UCSD-AML1 (cell line): ENCODE results near the gene OR2V2.

Source experiments
- DNase-seq: peaks from one replicate; lab custom pipeline; 2025; ENCODE audit not compliant: unreplicated experiment; lab: John Stamatoyannopoulos, UW

The OR2V2 gene

GRCh38 chr5:181189962-181190710, 42.8 kb downstream of the OR2V2 start:
- DNase-seq: no peak

GRCh38 chr5:181190711-181191525, 43.5 kb downstream of the OR2V2 start:
- DNase-seq: no peak

DNA sequence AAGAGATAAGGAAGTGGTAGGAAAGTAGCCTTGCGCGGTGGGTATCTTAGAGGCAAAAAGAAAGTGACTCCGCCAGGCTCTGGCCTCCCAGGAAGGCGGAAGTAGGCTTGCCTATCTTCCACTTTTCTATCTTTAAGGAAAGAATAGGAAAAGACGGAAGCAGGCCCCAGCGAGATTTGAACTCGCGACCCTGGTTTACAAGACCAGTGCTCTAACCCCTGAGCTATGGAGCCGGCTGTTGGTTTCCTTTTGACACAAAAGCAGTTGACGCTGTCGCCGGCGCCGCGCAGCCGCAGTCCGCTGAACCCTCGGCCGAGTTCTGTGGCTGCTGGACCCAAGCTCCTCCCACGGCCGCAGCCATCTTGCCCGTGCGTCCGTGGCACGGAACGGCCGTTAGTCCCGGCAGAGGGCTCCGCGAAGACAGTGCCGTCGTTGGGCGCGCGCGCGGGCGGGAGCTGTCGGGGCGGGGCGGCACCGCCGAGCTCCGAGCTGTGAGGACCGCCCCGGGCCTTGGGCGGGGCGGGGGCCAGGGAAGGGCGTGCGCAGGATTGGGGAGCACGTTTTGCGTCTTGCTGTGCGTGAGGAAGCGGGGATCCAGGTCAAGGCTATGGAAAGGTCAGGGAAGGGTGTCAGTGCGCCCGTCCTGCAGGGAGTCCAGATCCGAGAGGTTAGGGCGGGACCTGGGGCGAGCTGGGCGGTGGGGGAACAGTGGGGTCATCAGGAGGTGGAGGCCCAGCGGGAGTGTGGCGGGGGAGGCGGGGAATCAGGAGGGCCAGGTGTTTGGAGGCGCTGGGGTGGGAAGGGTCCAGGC, 44.3 kb downstream of the OR2V2 start:
- DNase-seq: no peak

DNA sequence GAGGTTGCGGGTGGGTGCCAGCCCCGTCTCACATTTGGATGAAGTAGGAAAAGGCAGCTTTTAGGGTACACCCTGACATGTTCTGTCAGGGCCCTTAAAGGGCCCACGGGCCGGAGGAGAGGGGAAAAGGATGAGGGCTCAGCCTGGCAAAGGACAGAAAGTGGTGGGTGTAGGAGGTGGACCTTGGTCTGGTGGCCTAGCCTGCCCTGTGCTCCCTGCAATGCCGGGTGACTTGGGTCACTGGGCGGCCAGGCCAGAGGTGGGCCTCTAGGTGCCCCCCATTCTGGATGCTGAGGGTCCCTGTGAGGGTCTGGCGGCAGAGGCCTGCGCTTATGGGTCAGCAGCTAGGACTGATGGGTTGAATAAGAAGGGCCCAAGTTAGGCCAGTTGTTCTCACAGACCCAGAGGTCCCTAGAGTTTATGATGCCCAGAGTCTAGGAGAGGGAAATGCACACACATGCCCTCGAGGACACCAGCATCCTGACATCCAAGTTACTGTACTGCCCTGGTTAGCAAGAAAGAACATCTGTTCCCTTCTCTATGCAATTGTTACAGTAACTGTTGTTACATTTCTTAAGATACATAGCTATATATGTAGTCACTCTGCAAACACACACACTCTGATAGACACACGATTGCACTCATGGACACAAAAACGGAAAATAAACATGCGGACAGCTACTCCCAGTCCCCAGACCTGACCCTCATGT, 45.1 kb downstream of the OR2V2 start:
- no peak for DNase-seq

DNA sequence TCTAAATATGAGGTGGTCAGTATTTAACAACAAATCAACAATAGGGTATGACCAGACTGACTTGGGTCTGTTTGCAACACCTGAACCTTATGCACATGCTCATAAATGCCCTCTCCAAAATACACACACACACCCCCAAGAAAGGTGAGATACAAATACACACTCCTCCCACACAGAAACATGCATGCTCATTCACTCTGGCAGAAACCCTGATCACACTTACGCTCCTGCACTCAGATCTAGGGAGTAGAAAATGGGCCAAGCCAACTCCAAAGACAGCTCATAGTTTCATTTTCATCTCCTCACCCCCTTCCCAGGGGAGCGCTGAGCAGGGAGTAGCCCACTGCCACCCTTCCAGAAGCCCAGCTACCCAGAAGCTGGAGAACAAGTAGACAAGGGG, 46.3 kb downstream of the OR2V2 start:
- no peak for DNase-seq

DNA sequence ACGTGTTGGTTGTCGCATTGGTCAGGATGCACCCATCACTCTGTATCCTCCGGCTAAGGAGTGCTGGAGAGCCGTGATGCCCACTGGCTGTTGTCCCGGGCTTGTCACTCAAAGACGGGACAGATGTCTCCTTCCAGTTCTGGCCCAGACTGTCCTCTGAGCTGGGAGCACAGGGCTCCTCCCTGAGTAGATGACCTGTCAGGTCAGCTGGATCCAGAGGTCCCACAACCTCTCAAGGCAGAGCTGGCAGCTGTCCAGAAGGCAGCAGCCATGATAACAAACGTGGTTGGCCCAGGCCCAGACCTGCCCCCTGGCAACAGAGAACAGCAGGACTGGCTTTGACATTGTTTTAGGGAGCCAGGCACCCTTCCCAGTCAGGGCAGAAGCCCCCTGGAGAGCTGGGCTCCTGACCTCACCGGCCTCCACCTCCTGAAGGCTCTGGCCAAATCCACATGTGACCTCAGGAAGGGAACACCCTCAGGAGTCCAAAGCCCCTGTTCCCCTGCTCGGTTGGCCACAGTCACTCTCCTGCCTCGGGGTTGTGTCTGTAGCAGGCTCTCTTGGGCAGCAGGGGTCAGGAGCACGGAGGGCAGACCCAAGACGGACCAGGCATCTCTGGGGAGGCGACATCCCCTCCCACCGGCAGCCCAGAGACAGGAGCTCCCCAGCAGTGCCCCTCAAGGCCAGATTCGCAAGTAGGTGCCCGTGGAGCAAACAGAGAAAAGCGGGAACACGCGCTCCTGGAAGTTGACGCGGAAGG, 47.3 kb downstream of the OR2V2 start:
- DNase-seq: no peak

- DNase-seq: no peak
Observed at GRCh38 chr5:181195249-181195761, 47.9 kb downstream of the OR2V2 start.

GRCh38 chr5:181197326-181197951, 50.1 kb downstream of the OR2V2 start:
- no peak for DNase-seq

GRCh38 chr5:181198106-181198685, 50.8 kb downstream of the OR2V2 start:
- DNase-seq: no peak

- DNase-seq: no peak
Observed at GRCh38 chr5:181198905-181199519, 51.6 kb downstream of the OR2V2 start.

GRCh38 chr5:181199881-181200638, 52.7 kb downstream of the OR2V2 start:
- DNase-seq: no peak

DNA sequence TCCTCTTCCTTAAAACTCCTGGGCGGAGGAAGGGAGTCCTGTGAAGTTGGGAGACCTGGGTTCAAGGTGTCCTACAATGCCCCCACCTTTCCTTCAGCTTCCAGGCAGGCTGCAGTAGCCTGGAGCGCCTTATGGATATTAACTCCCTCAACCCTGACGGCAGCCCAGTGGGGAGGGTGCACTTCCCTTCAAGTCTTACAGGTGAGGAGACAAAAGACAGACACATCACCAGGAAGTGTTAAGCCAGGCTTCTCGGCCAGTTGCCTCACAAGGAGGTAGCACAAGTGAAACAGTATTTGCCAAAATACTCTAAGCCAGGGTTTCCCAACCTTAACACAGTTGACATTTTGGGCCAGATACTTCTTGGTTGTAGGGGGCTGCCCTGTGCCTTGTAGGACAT, 53.4 kb downstream of the OR2V2 start:
- no peak for DNase-seq

DNA sequence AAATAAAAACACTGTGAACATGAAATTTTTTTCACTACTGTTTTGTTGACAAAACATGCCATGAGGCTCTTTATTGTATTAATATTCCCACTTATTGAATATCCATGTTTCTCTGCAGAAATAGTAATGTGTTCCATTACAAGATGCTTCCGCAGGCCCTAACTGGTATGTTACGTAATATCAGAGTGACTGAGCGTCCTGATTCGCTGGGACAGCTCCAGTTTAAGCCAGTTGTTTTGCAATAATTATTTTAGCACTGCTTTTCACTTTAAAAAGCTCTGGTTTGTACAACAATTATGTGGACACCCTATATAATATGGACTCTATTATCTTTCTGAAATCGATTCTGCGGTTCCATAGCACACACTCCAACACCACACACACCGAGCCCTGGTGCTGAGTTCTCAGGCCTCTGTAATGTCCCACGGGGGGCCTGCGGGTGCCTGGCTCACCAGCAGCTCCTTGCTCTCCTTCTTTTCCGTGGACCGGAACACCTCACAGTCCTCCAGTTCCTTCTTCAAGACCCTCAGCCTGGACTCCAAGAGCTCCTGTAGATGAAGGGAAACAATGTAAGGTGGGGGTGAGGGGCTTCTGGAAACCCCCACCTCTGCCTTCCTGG, 55.8 kb downstream of the OR2V2 start:
- DNase-seq: no peak

GRCh38 chr5:181203777-181204112, 56.4 kb downstream of the OR2V2 start:
- DNase-seq: no peak

DNA sequence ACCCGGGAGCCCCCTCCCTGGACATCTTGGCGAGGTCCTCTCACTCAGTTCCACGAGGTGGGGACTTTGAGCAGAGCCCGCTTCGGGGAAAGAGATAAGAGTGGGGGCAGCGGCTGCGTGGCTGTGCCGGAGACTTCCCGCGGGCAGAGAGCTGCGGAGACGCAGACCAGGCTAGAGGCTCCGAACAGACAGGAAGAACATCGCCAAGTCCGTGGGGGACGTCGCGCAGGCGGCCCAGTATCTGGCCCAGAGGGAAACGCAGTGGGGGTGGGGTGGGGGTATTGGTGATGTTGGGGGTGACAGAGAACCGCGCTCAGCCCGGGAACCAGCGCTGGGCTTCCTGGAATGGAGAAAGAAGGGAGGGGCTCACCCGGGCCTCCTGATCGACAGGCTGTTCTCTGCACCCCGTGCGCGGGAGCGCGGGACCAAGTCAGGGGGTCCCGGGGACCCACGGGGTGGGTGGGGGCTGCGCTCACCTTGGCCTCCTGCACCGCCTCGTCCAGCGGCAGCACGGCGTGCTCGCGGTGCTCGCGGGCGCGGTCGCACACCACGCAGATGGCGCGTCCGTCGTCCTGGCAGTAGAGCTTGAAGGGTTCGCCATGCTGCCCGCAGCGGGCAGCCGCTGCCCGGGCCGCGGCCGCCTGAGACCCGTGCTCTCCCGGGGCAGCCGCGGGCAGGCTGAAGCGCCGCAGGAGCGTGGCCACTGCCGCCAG, 56.9 kb downstream of the OR2V2 start:
- DNase-seq: no peak

DNA sequence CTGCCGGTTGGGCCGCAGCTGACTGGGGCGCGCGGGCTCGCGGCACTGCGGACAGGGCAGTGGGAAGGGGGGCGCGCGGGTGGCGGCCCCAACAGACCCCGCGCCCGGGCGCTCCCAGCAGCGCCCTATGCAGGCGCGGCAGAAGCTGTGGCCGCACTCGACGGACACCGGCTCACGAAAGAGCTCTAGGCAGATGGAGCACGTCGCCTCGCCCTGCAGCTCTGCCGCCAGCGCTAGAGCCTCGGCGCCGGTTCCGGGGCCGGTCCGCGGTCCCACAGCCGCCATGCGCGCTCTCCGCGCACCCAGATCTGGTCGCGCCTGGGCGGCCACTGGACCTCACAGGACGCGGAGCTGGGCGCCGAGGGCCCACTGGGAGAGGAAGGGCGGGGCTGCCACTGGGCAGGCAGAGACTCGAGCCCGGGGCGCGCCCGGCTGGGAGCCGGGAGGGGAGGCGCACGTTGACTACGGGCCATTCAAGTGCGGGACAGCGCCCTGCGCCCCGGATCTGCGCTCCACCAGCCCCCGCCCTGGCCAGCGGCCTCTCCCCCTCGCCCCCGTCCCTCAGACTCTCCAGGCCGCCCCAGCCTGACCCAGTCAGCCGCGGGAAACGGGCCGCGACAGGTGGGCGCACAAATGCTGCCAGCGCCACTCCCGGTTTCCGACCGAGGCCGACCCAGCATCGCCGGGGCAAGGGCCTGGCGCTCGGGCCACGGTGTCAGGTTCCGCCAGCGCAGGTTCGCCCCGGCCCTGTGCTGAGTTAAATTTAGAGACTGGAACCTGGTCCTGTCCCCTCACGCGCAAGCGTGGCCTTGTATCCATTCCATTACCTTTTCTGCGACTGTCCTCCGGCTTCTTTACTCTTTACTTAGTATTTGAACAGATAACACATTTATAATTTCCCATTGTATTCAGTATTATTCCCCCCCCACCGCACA, 57.7 kb downstream of the OR2V2 start, which contains the start of gene TRIM7:
Gene TRIM7, minus strand, starts transcription at position 371 of the 935 bp plus-strand sequence. Its CDS starts 86 bp downstream, at position 285.
- no peak for DNase-seq
